MM.1S (cell line): Measurements from ENCODE around the gene SHCBP1.

Experiments
- DNase-seq: peaks from one replicate; pipeline ENCODE4 v3.0.0-alpha.2; 2015
- H2AFZ ChIP-seq: fragments of 300-600 bp; sonication (generic); 2 replicates; pipeline ENCODE4 v1.6.0; 2016; ENCODE audit warnings: antibody characterized with exemption, low read length
- H3F3A ChIP-seq: fragments of 300-600 bp; sonication (generic); 2 replicates; pipeline ENCODE4 v1.6.1; 2016; ENCODE audit warnings: mild to moderate bottlenecking, antibody characterized with exemption, low read length, moderate library complexity, mixed read lengths; ENCODE audit not compliant: insufficient read depth
- H3K27ac ChIP-seq: fragments of 300-600 bp; sonication (generic); 2 replicates; pipeline ENCODE4 v1.5.1; 2016; ENCODE audit warnings: mild to moderate bottlenecking, low read length
- H3K27me3 ChIP-seq: fragments of 300-600 bp; sonication (generic); replicated peaks from 2 replicates; pipeline ENCODE4 v1.6.0; 2016; ENCODE audit warnings: low read length; ENCODE audit not compliant: insufficient read depth
- H3K36me3 ChIP-seq: fragments of 300-600 bp; sonication (generic); replicated peaks from 2 replicates; pipeline ENCODE4 v1.6.1; 2016; ENCODE audit warnings: mild to moderate bottlenecking, low read length, mixed read lengths; ENCODE audit not compliant: insufficient read depth
- H3K4me1 ChIP-seq: fragments of 300-600 bp; sonication (generic); 2 replicates; pipeline ENCODE4 v1.6.1; 2016; ENCODE audit warnings: low read length, mixed read lengths
- H3K4me2 ChIP-seq: fragments of 300-600 bp; sonication (generic); 2 replicates; pipeline ENCODE4 v1.6.0; 2016; ENCODE audit warnings: low read depth, low read length
- H3K4me3 ChIP-seq: fragments of 300-600 bp; sonication (generic); 2 replicates; pipeline ENCODE4 v1.5.1; 2016; ENCODE audit warnings: low read length, mixed read lengths
- H3K79me2 ChIP-seq: fragments of 300-600 bp; sonication (generic); 2 replicates; pipeline ENCODE4 v1.6.1; 2016; ENCODE audit warnings: mixed run types, low read length, mixed read lengths
- H3K9ac ChIP-seq: fragments of 300-600 bp; sonication (generic); 2 replicates; pipeline ENCODE4 v1.6.1; 2016; ENCODE audit warnings: low read length, mixed read lengths
- H3K9me2 ChIP-seq: fragments of 300-600 bp; sonication (generic); replicated peaks from 2 replicates; pipeline ENCODE4 v1.6.1; 2016; ENCODE audit warnings: mild to moderate bottlenecking, low read length, mixed read lengths; ENCODE audit not compliant: insufficient read depth
- H3K9me3 ChIP-seq: fragments of 300-600 bp; sonication (generic); replicated peaks from 2 replicates; pipeline ENCODE4 v1.6.1; 2016; ENCODE audit warnings: mild to moderate bottlenecking, low read length, mixed read lengths; ENCODE audit not compliant: insufficient read depth
- H4K20me1 ChIP-seq: fragments of 300-600 bp; sonication (generic); 2 replicates; pipeline ENCODE4 v1.6.1; 2016; ENCODE audit warnings: mild to moderate bottlenecking, low read length, moderate library complexity, mixed read lengths; ENCODE audit not compliant: insufficient read depth
- CTCF ChIP-seq: fragments of 300-600 bp; sonication (generic); IDR thresholded peaks from 2 replicates; pipeline ENCODE4 v1.5.1; 2016; ENCODE audit warnings: antibody characterized with exemption, low read length, mixed read lengths
- EZH2 ChIP-seq: fragments of 300-600 bp; sonication (generic); optimal IDR thresholded peaks from 2 replicates; pipeline ENCODE3; 2017; ENCODE audit warnings: low read depth, mild to moderate bottlenecking, antibody characterized with exemption, low read length, mixed read lengths
- EZH2phosphoT487 ChIP-seq: fragments of 300-600 bp; sonication (generic); IDR thresholded peaks from 2 replicates; pipeline ENCODE4 v1.6.1; 2018; ENCODE audit warnings: antibody characterized with exemption, low read length

SHCBP1 gene

GRCh38 chr16:46621934-46622676 is 926 bp upstream of the SHCBP1 start:
- Histone ChIP-seq H2AFZ (peak overlapping the region; percentile 73), H3K36me3 (no peaks in the 10 kb centered on the region)
- DNase-seq, result no peak

DNA sequence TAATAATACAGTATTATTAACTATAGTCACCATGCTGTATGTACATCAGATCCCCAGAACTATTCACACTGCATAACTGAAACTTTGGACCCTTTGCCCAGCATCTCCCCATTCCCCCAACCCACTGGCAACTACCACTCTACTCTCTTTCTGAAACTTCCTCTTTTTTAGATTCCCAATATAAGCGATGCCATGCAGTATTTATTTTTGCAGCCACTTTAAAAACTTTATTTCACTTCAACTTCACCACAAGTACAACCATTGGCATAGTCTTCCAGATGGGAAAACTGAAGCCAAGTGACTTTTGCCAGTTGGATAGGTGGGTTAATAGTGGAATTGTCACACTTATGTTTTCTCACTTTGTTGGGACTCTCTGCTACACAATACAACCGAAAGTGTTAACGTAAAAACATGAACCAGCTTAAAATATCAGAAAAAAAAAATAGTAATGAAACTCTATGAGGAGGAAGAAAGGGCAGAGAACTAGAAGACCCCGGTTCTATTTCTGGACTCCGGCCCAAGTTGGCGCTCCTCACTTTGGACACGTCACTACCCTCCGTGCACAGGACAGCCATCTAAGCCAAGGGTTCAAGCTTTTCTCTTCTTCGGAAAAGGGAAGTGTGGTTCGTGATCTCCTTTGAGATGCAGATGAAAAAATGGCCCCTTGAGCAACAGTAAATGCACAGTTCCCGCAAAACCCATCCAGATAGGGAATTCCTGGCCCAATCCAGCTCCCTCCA is 743 bp downstream of the SHCBP1 start:
- no peaks in the 10 kb centered on the region for H3K9me2 ChIP-seq
- H3K36me3 ChIP-seq, result peaks cover 8% of the 10 kb centered on the region; the same call in 1 of the 2 replicates
- peaks cover 59% of the 10 kb centered on the region for H3K79me2 ChIP-seq
- TF ChIP-seq CTCF (no peak), EZH2 (no peak)
- peak overlapping the region; percentile 73 for H2AFZ ChIP-seq
- no peaks in the 10 kb centered on the region for H4K20me1 ChIP-seq
- peak; percentile 53 for DNase-seq
- peaks cover 7% of the 10 kb centered on the region for H3K4me1 ChIP-seq
- peak overlapping the region; percentile 93 for H3K9ac ChIP-seq
- H3K4me3 ChIP-seq, result peak overlapping the region; percentile 97
- H3K9me3 ChIP-seq, result no peaks in the 10 kb centered on the region
- peaks cover 7% of the 10 kb centered on the region for H3F3A ChIP-seq
- H3K27ac ChIP-seq, result peak overlapping the region; percentile 84
- peak overlapping the region; percentile 68 for H3K4me2 ChIP-seq
- H3K27me3 ChIP-seq, result no peaks in the 10 kb centered on the region

More at GRCh38 chr16:46621934-46622676, 926 bp upstream of the SHCBP1 start:
- TF ChIP-seq EZH2phosphoT487, result no peak
- TF ChIP-seq CTCF, result no peak
- TF ChIP-seq EZH2, result no peak
- H3K9me3 ChIP-seq, result no peaks in the 10 kb centered on the region
- peaks cover 45% of the 10 kb centered on the region for H3K79me2 ChIP-seq
- H3K27ac ChIP-seq, result no peak overlapping the region
- H3K4me1 ChIP-seq, result peaks cover 7% of the 10 kb centered on the region
- H3K4me3 ChIP-seq, result no peak overlapping the region
- peaks cover 7% of the 10 kb centered on the region for H3F3A ChIP-seq
- H3K9me2 ChIP-seq, result no peaks in the 10 kb centered on the region
- H4K20me1 ChIP-seq, result no peaks in the 10 kb centered on the region
- H3K27me3 ChIP-seq, result no peaks in the 10 kb centered on the region
- H3K4me2 ChIP-seq, result peak overlapping the region; percentile 68
- H3K9ac ChIP-seq, result no peak overlapping the region

GRCh38 chr16:46618516-46618915 is 2.7 kb downstream of the SHCBP1 start:
- H3K36me3 ChIP-seq, result peaks cover 12% of the 10 kb centered on the region
- no peak overlapping the region for H3K9ac ChIP-seq
- TF ChIP-seq EZH2 (no peak), CTCF (no peak), EZH2phosphoT487 (no peak)
- no peaks in the 10 kb centered on the region for H4K20me1 ChIP-seq
- H3K9me2 ChIP-seq, result no peaks in the 10 kb centered on the region
- H3K79me2 ChIP-seq, result peaks cover 77% of the 10 kb centered on the region
- H3K4me2 ChIP-seq, result no peak overlapping the region
- no peak overlapping the region for H2AFZ ChIP-seq
- H3F3A ChIP-seq, result peaks cover 17% of the 10 kb centered on the region
- H3K9me3 ChIP-seq, result no peaks in the 10 kb centered on the region
- H3K27ac ChIP-seq, result no peak overlapping the region
- H3K4me1 ChIP-seq, result peaks cover 20% of the 10 kb centered on the region
- no peak for DNase-seq
- no peaks in the 10 kb centered on the region for H3K27me3 ChIP-seq
- H3K4me3 ChIP-seq, result no peak overlapping the region
